Renal pelvis (tissue), 4 donors: ENCODE measurements around the gene VPS8. TPM values are rescaled to one million over a fixed set of nuclear protein-coding genes. Genes with fewer than 3 reads are reported as not detected.
"Not testable (repeated sequence)": the region's sequence is repeated elsewhere in the genome, so short reads cannot be mapped to it uniquely, and the experiment has no call there.

ENCODE experiments used
- DNase-seq: peaks from one replicate; pipeline ENCODE4 v3.0.0-alpha.2; 2013
- polyA plus RNA-seq, 3 donors: library from polyadenylated mRNA; unstranded; fragments of 120-200 nt; gene quantifications; one replicate each; pipeline ENCODE4 v1.2.1, GENCODE V29; 2013; ENCODE audit not compliant: insufficient read length in 3 of 3

The VPS8 gene
- polyA plus RNA-seq, 3 donors = 36.2 to 52.4 (median 48.2) TPM

- DNase-seq = no peak
These were observed 96.9 kb downstream of the VPS8 start for GRCh38 chr3:184908859-184909258.

GRCh38 chr3:184910664-184911063 lies 98.7 kb downstream of the VPS8 start:
- no peak for DNase-seq

- DNase-seq = peak; percentile 71
These were observed 99.6 kb downstream of the VPS8 start for GRCh38 chr3:184911570-184911969.

- no peak for DNase-seq
These were observed 100.2 kb downstream of the VPS8 start for GRCh38 chr3:184912163-184912562.

- DNase-seq = no peak
These were observed 102.7 kb downstream of the VPS8 start for GRCh38 chr3:184914628-184915027.

GRCh38 chr3:184918750-184919149 lies 106.8 kb downstream of the VPS8 start:
- DNase-seq = no peak

GRCh38 chr3:184919651-184920050 lies 107.7 kb downstream of the VPS8 start:
- DNase-seq = no peak

- no peak for DNase-seq
These were observed 112.6 kb downstream of the VPS8 start for GRCh38 chr3:184924547-184924946.

GRCh38 chr3:184927796-184928315 lies 115.9 kb downstream of the VPS8 start:
- DNase-seq = no peak

GRCh38 chr3:184932777-184933176 lies 120.8 kb downstream of the VPS8 start:
- DNase-seq = no peak

- no peak for DNase-seq
These were observed 125.6 kb downstream of the VPS8 start for GRCh38 chr3:184937611-184938010.

- no peak for DNase-seq
These were observed 129.4 kb downstream of the VPS8 start for GRCh38 chr3:184941408-184941807.

GRCh38 chr3:184942735-184943134 lies 130.8 kb downstream of the VPS8 start:
- no peak for DNase-seq

- no peak for DNase-seq
These were observed 132.3 kb downstream of the VPS8 start for GRCh38 chr3:184944241-184944640.

- DNase-seq = no peak
These were observed 134.1 kb downstream of the VPS8 start for GRCh38 chr3:184945886-184946625.

GRCh38 chr3:184946917-184947316 lies 135.0 kb downstream of the VPS8 start:
- DNase-seq = no peak

GRCh38 chr3:184949251-184949965 lies 137.4 kb downstream of the VPS8 start:
- peak; percentile 52 for DNase-seq

GRCh38 chr3:184950816-184951215 lies 138.8 kb downstream of the VPS8 start:
- DNase-seq = not testable (repeated sequence)

- no peak for DNase-seq
These were observed 140.7 kb downstream of the VPS8 start for GRCh38 chr3:184952671-184953070.

GRCh38 chr3:184953401-184953800 lies 141.4 kb downstream of the VPS8 start:
- DNase-seq = no peak

GRCh38 chr3:184954251-184954650 lies 142.3 kb downstream of the VPS8 start:
- no peak for DNase-seq

- not testable (repeated sequence) for DNase-seq
These were observed 142.9 kb downstream of the VPS8 start for GRCh38 chr3:184954851-184955250.
